GM19238 (cell line): ENCODE results near the gene DGCR2.
"Not testable (repeated sequence)": the region's sequence is repeated elsewhere in the genome, so short reads cannot be mapped to it uniquely, and the experiment has no call there.

Experiments
- DNase-seq: peaks from one replicate; pipeline ENCODE4 v3.0.0; 2011; ENCODE audit warnings: low spot score; ENCODE audit not compliant: insufficient read length

DGCR2 gene

GRCh38 chr22:19032156-19032785, 89.9 kb downstream of the DGCR2 start:
- DNase-seq, result not testable (repeated sequence)

GRCh38 chr22:19030889-19031252, 91.3 kb downstream of the DGCR2 start:
- not testable (repeated sequence) for DNase-seq

GRCh38 chr22:19030226-19030888, 91.9 kb downstream of the DGCR2 start:
- not testable (repeated sequence) for DNase-seq

- DNase-seq, result not testable (repeated sequence)
Measured at GRCh38 chr22:19029113-19030103, 92.8 kb downstream of the DGCR2 start.

- not testable (repeated sequence) for DNase-seq
Measured at GRCh38 chr22:19028060-19028455, 94.2 kb downstream of the DGCR2 start.

- not testable (repeated sequence) for DNase-seq
Measured at GRCh38 chr22:19027371-19028059, 94.7 kb downstream of the DGCR2 start.

GRCh38 chr22:19026080-19026479, 96.1 kb downstream of the DGCR2 start:
- DNase-seq, result not testable (repeated sequence)

GRCh38 chr22:19024956-19025489, 97.2 kb downstream of the DGCR2 start:
- not testable (repeated sequence) for DNase-seq

GRCh38 chr22:19023931-19024330, 98.3 kb downstream of the DGCR2 start:
- not testable (repeated sequence) for DNase-seq

GRCh38 chr22:19022755-19023154, 99.5 kb downstream of the DGCR2 start:
- no peak for DNase-seq

- no peak for DNase-seq
Measured at GRCh38 chr22:19019679-19020032, 102.6 kb downstream of the DGCR2 start.

GRCh38 chr22:19019029-19019678, 103.1 kb downstream of the DGCR2 start:
- DNase-seq, result no peak

GRCh38 chr22:19018256-19018655, 104.0 kb downstream of the DGCR2 start:
- no peak for DNase-seq

- no peak for DNase-seq
Measured at GRCh38 chr22:19016081-19016766, 106.0 kb downstream of the DGCR2 start.

GRCh38 chr22:19014886-19015285, 107.3 kb downstream of the DGCR2 start:
- DNase-seq, result no peak

- not testable (repeated sequence) for DNase-seq
Measured at GRCh38 chr22:19013881-19014598, 108.2 kb downstream of the DGCR2 start.

GRCh38 chr22:19013411-19013810, 108.8 kb downstream of the DGCR2 start:
- DNase-seq, result not testable (repeated sequence)

GRCh38 chr22:19012308-19012986, 109.8 kb downstream of the DGCR2 start:
- DNase-seq, result no peak

- DNase-seq, result not testable (repeated sequence)
Measured at GRCh38 chr22:19011611-19012010, 110.6 kb downstream of the DGCR2 start.
